Activated effector memory CD4-positive, alpha-beta T cell treated with Interleukin-2 at 50 U/mL for 16 hours (primary cell): ENCODE measurements around the gene FOXN4.

ENCODE experiments used
- DNase-seq: peaks from one replicate; pipeline ENCODE4 v3.0.0-alpha.2; 2020

Gene FOXN4

DNA sequence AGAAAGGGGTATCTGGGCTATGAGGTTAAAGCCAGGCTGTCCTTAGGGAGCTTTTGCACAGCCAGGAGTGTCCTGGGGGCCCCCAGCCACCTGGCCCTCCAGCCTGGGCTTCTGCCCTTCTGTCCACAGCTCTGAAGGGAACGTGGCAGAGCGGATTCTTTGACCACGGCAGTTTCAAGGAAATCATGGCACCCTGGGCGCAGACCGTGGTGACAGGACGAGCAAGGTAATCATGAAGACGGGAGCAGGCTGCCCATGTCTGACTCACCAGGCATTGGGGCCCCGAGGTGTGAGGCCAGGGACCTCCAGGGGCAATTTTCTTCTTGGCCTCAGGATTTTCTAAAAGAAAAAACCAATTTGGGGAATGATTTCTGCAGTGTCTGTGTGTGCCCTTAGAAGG is 53.1 kb downstream of the FOXN4 start:
- DNase-seq: no peak

DNA sequence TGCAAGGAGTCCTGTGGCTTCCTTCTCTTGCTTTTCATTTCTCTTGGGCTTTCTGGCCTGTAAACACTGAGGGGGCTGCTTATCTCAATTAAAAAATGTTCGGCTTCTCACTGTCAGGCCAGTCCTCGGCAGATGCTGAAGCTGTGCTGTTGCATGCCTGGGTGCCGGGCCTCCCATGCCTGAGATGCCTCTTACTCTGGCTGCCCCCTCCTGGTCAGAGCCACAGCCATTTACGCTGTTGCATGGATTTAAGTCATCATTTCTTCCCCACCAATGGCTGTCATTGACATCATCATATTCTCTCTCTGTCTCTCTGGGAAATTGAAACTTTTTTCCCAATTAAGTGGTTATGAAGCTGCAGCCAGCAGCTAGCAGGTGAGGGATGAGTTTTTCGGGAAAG is 53.7 kb downstream of the FOXN4 start:
- no peak for DNase-seq

DNA sequence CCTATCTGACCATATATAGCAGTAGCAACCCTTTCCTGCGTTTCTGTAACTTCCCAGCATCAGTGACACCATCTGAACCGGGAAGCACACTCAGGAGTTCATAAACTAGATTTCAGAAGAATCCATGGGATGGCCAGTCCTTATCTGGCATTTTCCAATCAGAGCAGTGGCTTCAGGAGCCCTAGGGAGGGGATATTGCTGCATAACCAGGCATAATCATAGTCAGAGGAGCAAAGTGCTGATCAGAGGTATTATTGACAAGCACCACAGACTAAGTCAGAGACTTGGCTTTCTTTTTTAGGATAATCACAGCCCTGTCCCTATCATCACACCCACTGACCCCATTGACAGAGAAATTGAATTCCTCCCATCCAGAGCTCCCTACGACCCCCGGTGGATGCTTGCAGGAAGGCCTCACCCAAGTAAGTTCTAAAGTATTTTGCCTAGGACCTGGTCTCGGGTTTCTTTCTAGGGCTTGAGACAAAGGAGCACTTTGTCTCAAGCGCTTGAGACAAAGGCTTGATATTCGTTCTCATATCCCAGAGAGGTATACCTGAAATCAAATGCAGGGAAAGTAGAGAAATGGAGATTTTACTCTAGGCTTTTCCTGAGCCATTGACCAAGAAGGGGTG is 55.1 kb downstream of the FOXN4 start:
- DNase-seq: no peak

DNA sequence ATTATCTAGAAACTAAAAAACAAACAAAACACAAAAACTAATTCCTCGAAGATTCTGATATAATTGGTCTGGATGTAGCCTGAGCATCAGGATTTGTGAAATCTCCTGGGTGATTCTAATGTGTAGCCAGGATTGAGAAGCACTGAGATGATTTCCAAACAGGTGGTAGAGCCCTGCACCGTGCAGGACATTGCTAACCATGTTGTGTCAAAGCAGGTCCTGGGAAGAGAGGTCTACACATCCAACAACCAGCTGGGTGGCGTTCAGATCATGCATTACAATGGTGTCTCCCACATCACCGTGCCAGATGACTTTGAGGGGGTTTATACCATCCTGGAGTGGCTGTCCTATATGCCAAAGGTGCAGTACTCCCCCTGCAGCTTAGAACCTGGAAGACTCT is 56.3 kb downstream of the FOXN4 start:
- DNase-seq: no peak

DNA sequence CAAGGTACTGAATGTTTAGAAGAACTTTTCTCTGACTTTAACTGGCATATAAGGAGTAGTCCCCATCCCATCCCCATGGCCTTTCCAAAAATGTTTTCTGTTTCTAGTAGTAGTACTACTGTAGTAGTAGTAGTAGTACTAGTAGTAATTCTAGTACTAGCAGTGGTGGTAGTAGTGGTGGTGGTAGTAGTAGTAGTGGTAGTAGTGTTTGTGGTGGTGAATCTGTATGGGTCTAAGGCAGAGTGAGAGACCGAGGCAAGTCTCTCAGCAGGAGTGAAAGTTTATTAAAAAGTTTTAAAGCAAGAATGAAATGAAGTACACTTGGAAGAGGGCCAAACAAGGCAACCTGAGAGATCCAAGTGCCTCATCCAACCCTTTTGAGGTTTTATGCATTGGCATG is 58.6 kb downstream of the FOXN4 start:
- no peak for DNase-seq

DNA sequence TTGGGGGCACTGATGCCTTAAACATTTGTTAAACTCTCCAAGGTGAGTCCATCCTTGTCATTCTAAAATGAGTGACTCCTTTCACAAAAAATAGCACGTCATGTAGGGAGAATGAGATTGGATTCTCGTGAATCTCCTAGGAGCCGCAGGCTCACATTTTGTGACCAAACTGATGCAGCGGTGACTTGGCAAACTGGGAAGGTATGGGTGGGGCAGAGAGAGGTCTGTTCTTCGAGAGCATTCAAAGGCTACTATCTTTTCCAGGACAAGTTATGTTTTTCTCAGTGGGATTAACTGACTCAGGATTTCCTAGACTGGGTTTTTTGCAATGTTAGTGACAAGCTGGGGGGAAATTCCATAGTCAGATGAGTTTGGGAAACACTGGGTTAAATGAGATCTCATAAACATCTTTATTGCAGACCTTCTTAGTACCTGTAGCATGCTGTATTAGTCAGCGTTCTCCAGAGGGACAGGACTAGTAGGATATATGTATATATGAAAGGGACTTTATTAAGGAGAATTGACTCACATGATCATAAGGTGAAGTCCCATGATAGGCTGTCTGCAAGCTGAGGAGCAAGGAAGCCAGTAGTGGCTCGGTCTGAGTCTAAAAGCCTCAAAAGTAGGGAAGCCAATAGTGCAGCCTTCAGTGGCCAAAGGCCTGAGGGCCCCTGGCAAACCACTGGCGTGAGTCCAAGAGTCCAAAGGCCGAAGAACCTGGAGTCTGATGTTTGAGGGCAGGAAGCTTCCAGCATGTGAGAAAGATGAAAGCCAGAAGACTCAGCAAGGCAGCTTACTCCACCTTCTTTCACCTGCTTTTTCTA is 61.0 kb downstream of the FOXN4 start:
- DNase-seq: no peak

DNA sequence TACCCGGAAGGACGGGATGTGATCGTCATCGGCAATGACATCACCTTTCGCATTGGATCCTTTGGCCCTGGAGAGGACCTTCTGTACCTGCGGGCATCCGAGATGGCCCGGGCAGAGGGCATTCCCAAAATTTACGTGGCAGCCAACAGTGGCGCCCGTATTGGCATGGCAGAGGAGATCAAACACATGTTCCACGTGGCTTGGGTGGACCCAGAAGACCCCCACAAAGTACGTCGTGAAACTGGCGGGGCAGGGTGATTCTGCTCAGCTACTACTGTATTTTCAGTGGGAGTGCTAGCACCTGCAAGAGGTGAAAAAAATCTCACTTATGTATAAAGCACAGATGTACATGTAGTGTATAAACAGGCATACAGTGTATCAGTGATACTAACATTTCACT is 62.9 kb downstream of the FOXN4 start:
- DNase-seq: no peak

DNA sequence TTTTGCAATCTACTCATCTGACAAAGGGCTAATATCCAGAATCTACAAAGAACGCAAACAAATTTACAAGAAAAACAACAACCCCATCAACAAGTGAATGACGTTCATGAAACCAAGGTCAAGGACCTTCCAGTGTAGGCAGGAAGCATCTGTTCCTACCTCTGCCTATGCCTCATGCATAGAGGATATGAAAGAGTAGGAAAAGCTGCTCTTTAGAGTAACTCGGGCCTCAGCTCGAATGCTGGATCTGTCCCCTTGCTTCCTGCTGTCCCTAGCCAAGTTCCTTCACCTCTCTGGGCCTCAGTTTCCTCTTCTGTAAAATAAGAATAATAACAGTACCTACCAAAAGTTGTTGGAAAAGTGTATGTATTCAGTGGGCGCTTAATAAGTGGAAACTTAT is 65.0 kb downstream of the FOXN4 start:
- DNase-seq: no peak

DNA sequence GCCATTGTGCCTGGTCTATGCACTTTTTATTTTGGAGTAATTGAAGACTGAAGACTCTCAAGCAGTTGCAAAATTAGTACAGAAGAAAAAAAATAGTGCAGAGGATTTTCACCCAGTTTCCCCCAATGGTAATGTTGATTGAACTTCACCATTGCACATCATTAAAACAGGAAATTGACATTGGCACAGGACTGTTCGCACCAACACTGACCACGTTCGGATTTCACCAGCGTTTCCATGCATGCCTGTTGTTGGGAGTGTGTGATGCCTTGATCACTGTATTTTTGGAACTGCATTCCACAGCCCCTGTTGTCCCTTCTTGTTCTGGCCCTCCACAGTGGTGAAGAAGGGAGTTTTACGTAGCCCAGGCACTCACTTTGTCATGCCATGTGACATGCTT is 67.1 kb downstream of the FOXN4 start:
- no peak for DNase-seq

DNA sequence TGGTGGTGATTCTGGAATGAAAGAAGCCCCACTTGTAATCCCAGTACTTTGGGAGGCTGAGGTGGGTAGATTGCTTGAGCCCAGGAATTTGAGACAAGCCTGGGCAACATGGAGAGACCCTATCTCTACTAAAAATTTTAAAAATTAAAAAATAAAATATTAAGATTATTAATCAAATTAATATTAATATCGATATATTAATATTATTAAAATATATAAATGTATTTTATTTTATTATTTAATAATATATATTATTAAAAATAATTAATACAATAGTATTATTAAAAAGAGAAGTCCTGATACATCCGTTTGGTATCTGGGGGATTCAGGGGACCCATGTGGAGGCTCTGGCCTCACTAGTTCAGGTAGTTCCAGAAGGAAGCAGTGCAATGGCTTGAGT is 68.7 kb downstream of the FOXN4 start:
- no peak for DNase-seq

DNA sequence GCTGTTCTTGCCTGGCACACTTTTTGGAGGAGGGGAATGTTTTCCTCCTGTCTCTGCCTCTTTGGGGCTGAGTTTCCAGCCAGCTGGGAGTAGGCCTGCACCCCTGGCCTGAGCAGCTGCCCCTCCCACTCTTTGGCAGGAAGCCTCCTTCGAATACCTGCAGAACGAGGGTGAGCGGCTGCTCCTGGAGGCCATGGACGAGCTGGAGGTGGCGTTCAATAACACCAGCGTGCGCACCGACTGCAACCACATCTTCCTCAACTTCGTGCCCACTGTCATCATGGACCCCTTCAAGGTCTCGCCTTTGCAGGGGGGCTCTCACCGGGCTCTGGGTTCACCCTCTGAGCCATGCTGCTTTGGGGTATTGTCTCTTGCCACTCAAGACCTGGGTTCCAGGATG is 69.4 kb downstream of the FOXN4 start:
- no peak for DNase-seq

DNA sequence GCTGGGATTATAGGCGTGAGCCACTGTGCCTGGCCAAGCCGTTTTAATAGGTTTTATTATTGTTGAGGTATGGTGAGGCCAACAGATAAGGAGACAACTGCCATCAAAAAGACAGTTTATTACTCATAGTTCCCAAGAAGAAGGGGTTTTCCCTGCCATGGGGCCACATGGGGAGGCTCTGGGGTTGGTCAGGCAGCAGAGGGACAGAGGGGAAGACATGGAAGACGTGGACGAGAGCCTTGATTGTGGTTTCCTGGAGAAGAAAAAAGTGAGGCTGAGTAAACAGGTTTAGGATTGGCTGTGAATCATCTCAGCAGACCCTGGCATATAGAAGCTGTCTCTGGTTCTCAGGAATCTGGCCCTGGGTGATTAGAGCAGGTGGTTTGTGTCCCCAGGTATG is 69.9 kb downstream of the FOXN4 start:
- DNase-seq: no peak

DNA sequence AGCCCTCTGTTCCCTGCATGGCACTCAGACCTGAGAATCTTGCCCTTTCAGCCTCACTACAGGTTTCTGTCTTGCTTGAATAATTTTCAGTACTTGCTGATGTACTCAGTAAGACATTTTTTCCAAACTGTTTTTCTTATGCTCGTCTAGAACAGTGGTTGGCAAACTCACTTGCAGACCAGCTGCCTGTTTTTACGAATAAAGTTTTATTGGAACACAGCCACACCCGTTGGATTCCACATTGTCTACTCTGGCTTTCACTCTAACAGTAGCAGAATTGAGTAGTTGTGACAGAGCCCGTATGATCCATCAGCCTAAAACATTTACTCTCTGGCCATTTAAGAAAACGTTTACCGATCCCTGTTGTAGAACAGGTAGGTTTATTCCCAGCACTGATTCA is 72.8 kb downstream of the FOXN4 start:
- DNase-seq: no peak

DNA sequence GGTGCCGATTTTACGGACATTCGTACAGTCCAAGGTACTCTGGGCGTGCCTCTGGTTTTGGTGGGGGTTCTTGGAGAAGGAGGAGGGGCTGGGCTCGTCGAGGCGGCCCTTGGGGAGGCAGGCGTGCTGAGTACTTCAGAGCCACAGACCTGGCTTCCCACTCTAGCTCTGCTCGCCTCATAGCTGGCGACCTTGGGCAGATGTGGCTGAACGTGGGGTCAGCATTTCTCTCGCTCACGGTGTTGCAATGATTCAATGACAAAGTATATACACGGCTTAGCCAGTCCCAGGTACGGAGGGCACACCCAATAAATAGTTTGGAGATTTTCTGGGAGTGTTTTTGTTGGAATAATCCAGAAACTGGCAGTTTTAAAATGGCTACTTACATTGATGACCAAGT is 75.1 kb downstream of the FOXN4 start:
- DNase-seq: no peak

DNA sequence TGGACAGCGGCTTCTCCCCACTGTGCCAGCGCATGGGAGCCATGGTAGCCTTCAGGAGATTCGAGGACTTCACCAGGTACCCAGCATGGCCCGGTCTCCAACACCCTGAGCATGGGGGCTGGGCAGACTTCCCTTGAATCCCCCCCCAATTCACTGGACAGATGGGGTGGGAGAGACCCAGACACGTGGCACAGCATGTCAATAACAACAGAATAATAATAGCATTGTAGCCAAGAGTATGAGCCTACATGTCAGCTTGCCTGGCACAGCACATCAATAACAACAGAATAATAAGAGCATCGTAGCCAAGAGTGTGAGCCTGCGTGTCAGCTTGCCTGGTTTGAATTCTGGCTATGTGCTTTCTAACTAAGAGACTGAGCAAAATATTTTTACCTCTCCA is 76.4 kb downstream of the FOXN4 start:
- no peak for DNase-seq

DNA sequence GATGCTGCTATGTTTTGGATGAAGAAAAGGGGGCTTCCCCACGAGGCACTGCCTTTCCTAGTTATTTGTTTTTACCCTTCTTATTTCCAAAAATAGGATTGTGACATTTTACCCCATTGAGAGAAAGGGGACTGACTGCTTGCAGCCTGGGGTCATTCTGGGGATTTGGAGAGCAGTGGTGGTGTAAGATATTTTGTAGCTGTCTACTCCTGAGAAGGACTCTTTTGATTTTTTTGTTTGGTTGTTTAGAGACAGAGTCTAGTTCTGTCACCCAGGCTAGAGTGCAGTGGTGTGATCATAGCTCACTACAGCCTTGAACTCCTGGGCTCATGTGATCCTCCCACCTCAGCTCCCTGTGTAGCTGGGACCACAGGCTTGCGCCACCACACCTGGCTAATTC is 78.9 kb downstream of the FOXN4 start:
- no peak for DNase-seq

DNA sequence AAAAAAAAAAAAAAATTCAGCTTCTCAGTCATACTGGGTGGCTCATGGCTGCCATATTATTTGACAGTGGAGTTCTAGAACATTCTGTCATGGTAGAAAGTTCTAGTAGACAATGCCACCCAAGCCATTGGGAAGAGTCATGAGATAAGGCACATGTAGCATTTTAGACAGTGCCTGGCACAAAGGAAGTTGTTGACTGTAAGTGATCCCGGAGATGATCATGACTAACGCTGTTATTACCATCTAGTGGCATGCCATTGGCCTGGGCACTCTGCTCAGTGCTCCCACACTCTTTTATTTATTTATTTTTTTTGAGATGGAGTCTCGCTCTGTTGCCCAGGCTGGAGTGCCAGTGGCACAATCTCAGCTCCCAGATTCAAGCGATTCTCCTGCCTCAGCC is 80.4 kb downstream of the FOXN4 start:
- no peak for DNase-seq
